Measurements from ENCODE around the gene KCNJ15. TPM values are rescaled to one million over a fixed set of nuclear protein-coding genes. Genes with fewer than 3 reads are reported as not detected.
A peak's percentile ranks its signal among the peaks of the same experiment; 100 is the strongest.

KCNJ15 gene
- total RNA-seq, 1 donor: 10.1 TPM

DNA sequence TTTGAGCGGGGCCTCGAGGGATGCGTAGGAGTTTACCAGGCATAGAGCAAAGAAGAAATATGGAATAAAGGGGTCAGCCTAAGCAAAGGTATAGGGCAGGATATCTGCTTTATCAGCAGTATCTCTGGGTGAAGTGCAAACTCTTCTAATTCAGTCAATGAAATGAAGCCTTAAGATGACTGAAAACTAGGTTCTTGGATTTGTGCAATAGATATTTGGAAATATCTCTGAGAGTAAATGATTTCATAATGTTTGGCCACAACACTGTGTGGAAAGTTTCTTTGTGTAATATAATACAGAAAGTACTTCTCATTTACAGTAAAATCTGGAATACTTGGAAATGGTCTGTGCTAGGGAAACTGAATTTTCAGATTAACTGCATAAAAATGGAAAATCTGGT lies 26.1 kb downstream of the KCNJ15 start:
- Histone ChIP-seq H3K4me1 (ENCODE audit: insufficient read depth, low read length) (peaks cover 34% of the 10 kb centered on the region), H3K9me3 (ENCODE audit: low read depth, low read length) (no peaks in the 10 kb centered on the region), H3K27me3 (ENCODE audit: insufficient read depth, low read length) (no peaks in the 10 kb centered on the region), H3K4me2 (ENCODE audit: insufficient read depth, low read length) (no peak overlapping the region), H3K36me3 (ENCODE audit: insufficient read depth, low read length) (no peaks in the 10 kb centered on the region), H3K27ac (ENCODE audit: low read depth, low read length) (peak overlapping the region; percentile 42), H4K20me1 (ENCODE audit: insufficient read depth, low read length) (no peaks in the 10 kb centered on the region), H2AFZ (ENCODE audit: low read length) (no peak overlapping the region), H3K4me3 (ENCODE audit: insufficient read depth, low read length) (no peak overlapping the region), H3K79me2 (ENCODE audit: insufficient read depth, low read length) (no peaks in the 10 kb centered on the region)
- TF ChIP-seq, protein P1, sequence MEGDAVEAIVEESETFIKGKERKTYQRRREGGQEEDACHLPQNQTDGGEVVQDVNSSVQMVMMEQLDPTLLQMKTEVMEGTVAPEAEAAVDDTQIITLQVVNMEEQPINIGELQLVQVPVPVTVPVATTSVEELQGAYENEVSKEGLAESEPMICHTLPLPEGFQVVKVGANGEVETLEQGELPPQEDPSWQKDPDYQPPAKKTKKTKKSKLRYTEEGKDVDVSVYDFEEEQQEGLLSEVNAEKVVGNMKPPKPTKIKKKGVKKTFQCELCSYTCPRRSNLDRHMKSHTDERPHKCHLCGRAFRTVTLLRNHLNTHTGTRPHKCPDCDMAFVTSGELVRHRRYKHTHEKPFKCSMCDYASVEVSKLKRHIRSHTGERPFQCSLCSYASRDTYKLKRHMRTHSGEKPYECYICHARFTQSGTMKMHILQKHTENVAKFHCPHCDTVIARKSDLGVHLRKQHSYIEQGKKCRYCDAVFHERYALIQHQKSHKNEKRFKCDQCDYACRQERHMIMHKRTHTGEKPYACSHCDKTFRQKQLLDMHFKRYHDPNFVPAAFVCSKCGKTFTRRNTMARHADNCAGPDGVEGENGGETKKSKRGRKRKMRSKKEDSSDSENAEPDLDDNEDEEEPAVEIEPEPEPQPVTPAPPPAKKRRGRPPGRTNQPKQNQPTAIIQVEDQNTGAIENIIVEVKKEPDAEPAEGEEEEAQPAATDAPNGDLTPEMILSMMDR (IDR thresholded peaks at IDR 0.05; ENCODE audit: extremely low read depth, low read depth, low read length): no peak
- DNase-seq (ENCODE audit: insufficient read length, low spot score, missing footprints): no peak

DNA sequence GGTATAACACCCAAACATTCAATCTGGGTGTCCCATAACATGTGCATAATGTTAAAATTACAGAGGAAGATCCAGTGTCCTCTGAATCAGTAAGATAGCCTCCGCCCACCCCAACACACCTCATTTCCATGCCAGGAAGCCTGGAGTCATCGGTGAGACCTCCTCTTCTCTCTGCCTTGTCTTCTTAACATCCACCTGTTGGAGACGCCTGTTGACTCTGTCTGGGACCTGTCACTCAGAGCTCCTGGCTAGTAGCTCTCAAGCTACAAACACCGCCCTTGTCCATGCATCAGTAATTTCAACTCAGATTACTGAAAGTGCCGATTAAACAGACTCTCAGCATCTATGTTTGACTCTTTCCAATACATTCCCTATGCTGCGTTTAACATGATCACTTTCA lies 27.4 kb downstream of the KCNJ15 start:
- no peak overlapping the region for H3K4me2 ChIP-seq (ENCODE audit: insufficient read depth, low read length)
- H2AFZ ChIP-seq (ENCODE audit: low read length): no peak overlapping the region
- H3K27ac ChIP-seq (ENCODE audit: low read depth, low read length): no peak overlapping the region
- no peak for DNase-seq (ENCODE audit: insufficient read length, low spot score, missing footprints)
- no peaks in the 10 kb centered on the region for H3K36me3 ChIP-seq (ENCODE audit: insufficient read depth, low read length)
- H3K4me3 ChIP-seq (ENCODE audit: insufficient read depth, low read length): no peak overlapping the region
- no peaks in the 10 kb centered on the region for H4K20me1 ChIP-seq (ENCODE audit: insufficient read depth, low read length)
- H3K79me2 ChIP-seq (ENCODE audit: insufficient read depth, low read length): no peaks in the 10 kb centered on the region
- no peaks in the 10 kb centered on the region for H3K27me3 ChIP-seq (ENCODE audit: insufficient read depth, low read length)
- H3K4me1 ChIP-seq (ENCODE audit: insufficient read depth, low read length): peaks cover 31% of the 10 kb centered on the region
- H3K9me3 ChIP-seq (ENCODE audit: low read depth, low read length): no peaks in the 10 kb centered on the region
- TF ChIP-seq, protein P1 (IDR thresholded peaks at IDR 0.05; ENCODE audit: extremely low read depth, low read depth, low read length): no peak

DNA sequence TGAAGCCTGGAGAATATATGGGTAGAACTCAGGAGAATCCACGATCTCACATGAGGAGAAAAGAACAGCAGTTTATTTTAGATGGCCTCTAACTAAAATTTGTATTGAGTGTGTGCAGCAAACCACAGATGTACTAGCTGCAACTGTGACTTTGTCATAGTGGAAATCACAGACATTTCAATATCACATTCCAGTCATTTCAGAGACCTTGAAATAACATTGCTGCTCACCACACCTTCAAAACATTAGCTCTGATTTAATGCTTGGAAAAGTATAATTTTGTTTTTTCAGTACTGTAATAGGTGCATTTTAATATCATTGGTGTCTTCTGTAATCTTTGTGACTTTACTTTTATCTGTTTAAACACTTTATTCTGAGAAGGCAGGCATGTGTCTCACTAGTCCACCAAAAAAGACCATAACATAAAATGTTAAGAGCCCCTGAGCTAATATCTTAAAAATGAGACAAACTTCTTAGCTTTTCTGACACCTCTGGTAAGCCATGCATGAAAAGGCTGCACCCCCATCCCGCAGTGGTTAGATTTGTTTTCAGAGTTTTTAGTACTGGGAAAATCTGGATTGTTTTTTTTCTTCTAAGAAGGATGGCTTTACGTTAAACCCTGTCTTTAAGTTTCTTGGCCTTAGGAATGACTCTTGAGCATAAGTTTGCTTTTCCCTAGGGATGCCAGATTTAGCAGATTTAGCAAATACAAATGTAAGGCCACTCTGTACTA lies 30.1 kb downstream of the KCNJ15 start:
- no peak for DNase-seq (ENCODE audit: insufficient read length, low spot score, missing footprints)
- Histone ChIP-seq H3K79me2 (ENCODE audit: insufficient read depth, low read length) (no peaks in the 10 kb centered on the region), H3K4me1 (ENCODE audit: insufficient read depth, low read length) (peaks cover 40% of the 10 kb centered on the region), H2AFZ (ENCODE audit: low read length) (no peak overlapping the region), H3K27me3 (ENCODE audit: insufficient read depth, low read length) (no peaks in the 10 kb centered on the region), H3K27ac (ENCODE audit: low read depth, low read length) (peak overlapping the region; percentile 26), H3K4me2 (ENCODE audit: insufficient read depth, low read length) (no peak overlapping the region), H3K9me3 (ENCODE audit: low read depth, low read length) (no peaks in the 10 kb centered on the region), H4K20me1 (ENCODE audit: insufficient read depth, low read length) (no peaks in the 10 kb centered on the region), H3K4me3 (ENCODE audit: insufficient read depth, low read length) (no peak overlapping the region), H3K36me3 (ENCODE audit: insufficient read depth, low read length) (no peaks in the 10 kb centered on the region)
- TF ChIP-seq, protein P1 (IDR thresholded peaks at IDR 0.05; ENCODE audit: extremely low read depth, low read depth, low read length): no peak

DNA sequence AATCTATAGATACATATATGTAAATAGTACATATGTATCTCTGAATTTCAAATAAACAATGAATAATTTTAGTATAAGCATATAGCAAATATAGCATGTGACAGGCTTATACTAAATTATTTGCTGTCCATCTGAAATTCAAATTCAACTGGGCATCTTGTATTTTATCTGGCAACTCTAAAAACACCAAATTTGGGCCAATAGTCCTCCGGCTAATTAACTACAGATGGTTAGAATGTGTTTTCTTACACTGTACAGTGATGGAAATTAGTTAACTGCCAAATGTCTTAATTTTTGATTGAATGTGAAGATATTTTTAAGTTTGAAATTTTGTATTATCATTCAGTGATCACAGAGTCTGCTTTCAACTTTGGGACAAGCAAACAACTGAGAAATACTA lies 30.7 kb downstream of the KCNJ15 start:
- H3K4me1 ChIP-seq (ENCODE audit: insufficient read depth, low read length): peaks cover 46% of the 10 kb centered on the region
- TF ChIP-seq, protein P1 (IDR thresholded peaks at IDR 0.05; ENCODE audit: extremely low read depth, low read depth, low read length): no peak
- no peaks in the 10 kb centered on the region for H3K9me3 ChIP-seq (ENCODE audit: low read depth, low read length)
- H3K27ac ChIP-seq (ENCODE audit: low read depth, low read length): peak overlapping the region; percentile 26
- H3K36me3 ChIP-seq (ENCODE audit: insufficient read depth, low read length): no peaks in the 10 kb centered on the region
- DNase-seq (ENCODE audit: insufficient read length, low spot score, missing footprints): no peak
- H2AFZ ChIP-seq (ENCODE audit: low read length): no peak overlapping the region
- H3K4me2 ChIP-seq (ENCODE audit: insufficient read depth, low read length): no peak overlapping the region
- H3K27me3 ChIP-seq (ENCODE audit: insufficient read depth, low read length): no peaks in the 10 kb centered on the region
- H4K20me1 ChIP-seq (ENCODE audit: insufficient read depth, low read length): no peaks in the 10 kb centered on the region
- no peaks in the 10 kb centered on the region for H3K79me2 ChIP-seq (ENCODE audit: insufficient read depth, low read length)
- no peak overlapping the region for H3K4me3 ChIP-seq (ENCODE audit: insufficient read depth, low read length)

Data from osteoblast (primary cell).